K562 (cell line): Measurements from ENCODE around the gene ALOX12. TPM values are rescaled to one million over a fixed set of nuclear protein-coding genes. Genes with fewer than 3 reads are reported as not detected.

Experiments
- COPS2 ChIP-seq: fragments of 450-650 bp; conservative IDR thresholded peaks from 2 replicates; pipeline ENCODE4 v1.6.1; 2016; ENCODE audit warnings: mild to moderate bottlenecking, moderate library complexity
- DMBX1 ChIP-seq: fragments of 250-450 bp; sonication (Bioruptor Pico); IDR thresholded peaks from 2 replicates; pipeline ENCODE4 v1.8.0; 2022; ENCODE audit warnings: inconsistent platforms, mild to moderate bottlenecking, moderate library complexity, borderline replicate concordance
- ETV1 ChIP-seq: fragments of 450-650 bp; conservative IDR thresholded peaks from 2 replicates; pipeline ENCODE4 v1.6.1; 2016; ENCODE audit warnings: missing genetic modification characterization, control low read depth, low read depth, missing compliant biosample characterization
- GABPB1 ChIP-seq: sonication (generic); formaldehyde crosslinking; IDR thresholded peaks from 2 replicates; pipeline ENCODE4 v1.8.0; 2022; ENCODE audit warnings: mild to moderate bottlenecking, missing genetic modification reagents
- HLTF ChIP-seq: fragments of 450-650 bp; IDR thresholded peaks from 2 replicates; pipeline ENCODE4 v1.6.1; 2016
- MCM3 ChIP-seq: fragments of 450-650 bp; IDR thresholded peaks from 2 replicates; pipeline ENCODE4 v1.6.1; 2016
- MED1 ChIP-seq: sonication (generic); formaldehyde crosslinking; IDR thresholded peaks from 2 replicates; pipeline ENCODE4 v1.8.1; 2023; ENCODE audit warnings: missing genetic modification reagents, borderline replicate concordance
- NCOA2 ChIP-seq, 2 experiments: fragments of 450-650 bp; IDR thresholded peaks; 2 replicates each; pipeline ENCODE4 v1.6.1; 2018; ENCODE audit warnings: mild to moderate bottlenecking in 2 of 2, moderate library complexity in 1 of 2; ENCODE audit not compliant: partially characterized antibody in 2 of 2
- PHF8 ChIP-seq: fragments of 200-600 bp; sonication (generic); IDR thresholded peaks from 2 replicates; pipeline ENCODE4 v1.6.1; 2012; ENCODE audit warnings: mixed run types, mild to moderate bottlenecking, inconsistent platforms, low read length, moderate library complexity, borderline replicate concordance
- POLR2AphosphoS5 ChIP-seq: IDR thresholded peaks from 2 replicates; pipeline ENCODE4 v1.6.1; 2011; ENCODE audit warnings: mild to moderate bottlenecking, low read depth, low read length, moderate library complexity; ENCODE audit not compliant: control insufficient read depth, insufficient read depth
- SMARCA4 ChIP-seq: fragments of 450-650 bp; IDR thresholded peaks from 2 replicates; pipeline ENCODE4 v1.6.1; 2016
- SP1 ChIP-seq: sonication (generic); formaldehyde crosslinking; IDR thresholded peaks from 2 replicates; pipeline ENCODE4 v1.8.1; 2022; ENCODE audit warnings: mild to moderate bottlenecking, missing genetic modification reagents
- U2AF2 ChIP-seq: fragments of 200-400 bp; formaldehyde crosslinking; optimal IDR thresholded peaks from 2 replicates; pipeline ENCODE3; 2017; ENCODE audit warnings: low read depth, mild to moderate bottlenecking, low read length
- ZKSCAN8 ChIP-seq: fragments of 200-800 bp; sonication (Bioruptor generic); IDR thresholded peaks from 2 replicates; pipeline ENCODE4 v1.6.1; 2016; ENCODE audit warnings: missing genetic modification characterization, missing compliant biosample characterization
- ZNF165 ChIP-seq: fragments of 250-450 bp; sonication (Bioruptor Pico); IDR thresholded peaks from 2 replicates; pipeline ENCODE4 v1.4.0; 2020; ENCODE audit warnings: borderline replicate concordance
- ZNF3 ChIP-seq: fragments of 250-450 bp; sonication (Bioruptor Pico); IDR thresholded peaks from 2 replicates; pipeline ENCODE4 v1.5.0; 2021; ENCODE audit warnings: mild to moderate bottlenecking, moderate library complexity
- polyA plus RNA-seq, 8 experiments: library from polyadenylated mRNA; depleted of rRNA in 4 of 8; stranded (reverse) in 5 of 8; unstranded in 3 of 8; fragments of >200 nt; fragmentation: Nextera tagmentation in 2 of 8; fragmentation: Illumina TruSeq in 1 of 8; extraction: Ambion mirVana in 2 of 8; extraction: Trizol in 1 of 8; gene quantifications; 2 replicates each; pipeline versions ENCODE4 v1.2.1 to v1.2.3, GENCODE V29; 2011 to 2014; ENCODE audit warnings: inconsistent platforms in 1 of 8, missing spikeins in 1 of 8
- total RNA-seq, 7 experiments: library from RNA; depleted of rRNA in 6 of 7; stranded (reverse); fragments of >200 nt in 6 of 7; fragmentation: Illumina TruSeq in 2 of 7; extraction: Trizol in 2 of 7; gene quantifications; 2 replicates each; pipeline versions ENCODE4 v1.2.1 to v1.2.3, GENCODE V29; 2011 to 2021; ENCODE audit warnings: low replicate concordance in 1 of 7
- TF ChIP-seq, protein P1 (sequence below): fragments of 450-650 bp; IDR thresholded peaks from 2 replicates; pipeline ENCODE4 v1.6.1; 2016; ENCODE audit warnings: missing biosample characterization, missing genetic modification characterization
- TF ChIP-seq, protein P2 (sequence below): fragments of 450-650 bp; formaldehyde crosslinking; IDR thresholded peaks from 2 replicates; pipeline ENCODE4 v1.4.0; 2020; ENCODE audit warnings: mild to moderate bottlenecking, moderate library complexity
- TF ChIP-seq, protein P3 (sequence below), 2 experiments: fragments of 450-650 bp in 1 of 2; IDR thresholded peaks; 2 replicates each; pipeline ENCODE4 v1.6.1; 2011 to 2017; ENCODE audit warnings: low read depth in 2 of 2, antibody characterized with exemption in 1 of 2, borderline replicate concordance in 1 of 2, low read length in 1 of 2, mild to moderate bottlenecking in 1 of 2, mixed read lengths in 1 of 2; ENCODE audit not compliant: control insufficient read depth in 1 of 2
- TF ChIP-seq, protein P4 (sequence below), 2 experiments: fragments of 450-650 bp; IDR thresholded peaks; 2 replicates each; pipeline ENCODE4 v1.6.1; 2018; ENCODE audit warnings: mild to moderate bottlenecking in 2 of 2, low read depth in 1 of 2; ENCODE audit not compliant: partially characterized antibody in 2 of 2

The ALOX12 gene
- total and polyA plus RNA-seq, 9 of the 15 experiments (the other 6 are each of a cell fraction or from before 2014, with no cell fraction given) = 0.09 to 1.1 (median 0.47) TPM; not detected in 1

DNA sequence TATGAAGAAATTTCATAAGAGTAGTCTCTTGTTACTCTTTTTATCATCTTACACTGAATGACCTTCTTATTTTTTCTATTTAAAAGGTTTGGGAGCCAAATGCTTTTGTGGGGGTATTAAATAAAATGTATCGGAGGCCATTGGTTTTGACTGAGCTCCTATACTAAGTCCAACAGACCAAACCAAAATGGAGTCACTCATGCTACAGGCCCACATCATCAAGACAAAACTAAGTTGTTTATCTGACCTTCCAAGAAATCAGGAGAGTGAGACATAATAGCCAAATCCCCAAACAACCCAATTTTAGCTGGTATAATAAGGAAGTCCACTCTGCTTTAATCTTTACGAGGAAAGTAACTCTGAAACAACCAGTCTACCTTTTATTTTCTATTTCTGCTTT lies 48.1 kb upstream of the ALOX12 start (continued):
- TF ChIP-seq MED1 (no peak), COPS2 (no peak), GABPB1 (CRISPR knock-in tag) (no peak), POLR2AphosphoS5 (no peak), U2AF2 (no peak), SP1 (CRISPR knock-in tag) (no peak), NCOA2 (IDR thresholded peaks at IDR 0.05; ENCODE audit: partially characterized antibody in 2 of 2) (no peak), HLTF (no peak), ZKSCAN8 (CRISPR knock-in tag) (peak; percentile 80), SMARCA4 (no peak), ZNF3 (no peak), ZNF165 (CRISPR knock-in tag) (peak; percentile 79; the same call in 1 of the 2 replicates), ETV1 (tag) (no peak), DMBX1 (peak; percentile 99), MCM3 (no peak), PHF8 (no peak)
- TF ChIP-seq, protein P1, sequence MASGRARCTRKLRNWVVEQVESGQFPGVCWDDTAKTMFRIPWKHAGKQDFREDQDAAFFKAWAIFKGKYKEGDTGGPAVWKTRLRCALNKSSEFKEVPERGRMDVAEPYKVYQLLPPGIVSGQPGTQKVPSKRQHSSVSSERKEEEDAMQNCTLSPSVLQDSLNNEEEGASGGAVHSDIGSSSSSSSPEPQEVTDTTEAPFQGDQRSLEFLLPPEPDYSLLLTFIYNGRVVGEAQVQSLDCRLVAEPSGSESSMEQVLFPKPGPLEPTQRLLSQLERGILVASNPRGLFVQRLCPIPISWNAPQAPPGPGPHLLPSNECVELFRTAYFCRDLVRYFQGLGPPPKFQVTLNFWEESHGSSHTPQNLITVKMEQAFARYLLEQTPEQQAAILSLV (tag) = peak; percentile 50; the same call in 1 of the 2 replicates
- TF ChIP-seq, protein P2, sequence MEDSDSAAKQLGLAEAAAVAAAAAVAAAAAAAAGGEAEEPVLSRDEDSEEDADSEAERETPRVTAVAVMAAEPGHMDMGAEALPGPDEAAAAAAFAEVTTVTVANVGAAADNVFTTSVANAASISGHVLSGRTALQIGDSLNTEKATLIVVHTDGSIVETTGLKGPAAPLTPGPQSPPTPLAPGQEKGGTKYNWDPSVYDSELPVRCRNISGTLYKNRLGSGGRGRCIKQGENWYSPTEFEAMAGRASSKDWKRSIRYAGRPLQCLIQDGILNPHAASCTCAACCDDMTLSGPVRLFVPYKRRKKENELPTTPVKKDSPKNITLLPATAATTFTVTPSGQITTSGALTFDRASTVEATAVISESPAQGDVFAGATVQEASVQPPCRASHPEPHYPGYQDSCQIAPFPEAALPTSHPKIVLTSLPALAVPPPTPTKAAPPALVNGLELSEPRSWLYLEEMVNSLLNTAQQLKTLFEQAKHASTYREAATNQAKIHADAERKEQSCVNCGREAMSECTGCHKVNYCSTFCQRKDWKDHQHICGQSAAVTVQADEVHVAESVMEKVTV (CRISPR knock-in tag) = 0 out of 2 replicates have a peak, but pooled peaks have one; percentile 13
- TF ChIP-seq, protein P3, sequence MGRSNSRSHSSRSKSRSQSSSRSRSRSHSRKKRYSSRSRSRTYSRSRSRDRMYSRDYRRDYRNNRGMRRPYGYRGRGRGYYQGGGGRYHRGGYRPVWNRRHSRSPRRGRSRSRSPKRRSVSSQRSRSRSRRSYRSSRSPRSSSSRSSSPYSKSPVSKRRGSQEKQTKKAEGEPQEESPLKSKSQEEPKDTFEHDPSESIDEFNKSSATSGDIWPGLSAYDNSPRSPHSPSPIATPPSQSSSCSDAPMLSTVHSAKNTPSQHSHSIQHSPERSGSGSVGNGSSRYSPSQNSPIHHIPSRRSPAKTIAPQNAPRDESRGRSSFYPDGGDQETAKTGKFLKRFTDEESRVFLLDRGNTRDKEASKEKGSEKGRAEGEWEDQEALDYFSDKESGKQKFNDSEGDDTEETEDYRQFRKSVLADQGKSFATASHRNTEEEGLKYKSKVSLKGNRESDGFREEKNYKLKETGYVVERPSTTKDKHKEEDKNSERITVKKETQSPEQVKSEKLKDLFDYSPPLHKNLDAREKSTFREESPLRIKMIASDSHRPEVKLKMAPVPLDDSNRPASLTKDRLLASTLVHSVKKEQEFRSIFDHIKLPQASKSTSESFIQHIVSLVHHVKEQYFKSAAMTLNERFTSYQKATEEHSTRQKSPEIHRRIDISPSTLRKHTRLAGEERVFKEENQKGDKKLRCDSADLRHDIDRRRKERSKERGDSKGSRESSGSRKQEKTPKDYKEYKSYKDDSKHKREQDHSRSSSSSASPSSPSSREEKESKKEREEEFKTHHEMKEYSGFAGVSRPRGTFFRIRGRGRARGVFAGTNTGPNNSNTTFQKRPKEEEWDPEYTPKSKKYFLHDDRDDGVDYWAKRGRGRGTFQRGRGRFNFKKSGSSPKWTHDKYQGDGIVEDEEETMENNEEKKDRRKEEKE (IDR thresholded peaks at IDR 0.05; ENCODE audit: borderline replicate concordance in 1 of 2, control insufficient read depth in 1 of 2, low read depth in 2 of 2, low read length in 1 of 2) = no peak
- TF ChIP-seq, protein P4, sequence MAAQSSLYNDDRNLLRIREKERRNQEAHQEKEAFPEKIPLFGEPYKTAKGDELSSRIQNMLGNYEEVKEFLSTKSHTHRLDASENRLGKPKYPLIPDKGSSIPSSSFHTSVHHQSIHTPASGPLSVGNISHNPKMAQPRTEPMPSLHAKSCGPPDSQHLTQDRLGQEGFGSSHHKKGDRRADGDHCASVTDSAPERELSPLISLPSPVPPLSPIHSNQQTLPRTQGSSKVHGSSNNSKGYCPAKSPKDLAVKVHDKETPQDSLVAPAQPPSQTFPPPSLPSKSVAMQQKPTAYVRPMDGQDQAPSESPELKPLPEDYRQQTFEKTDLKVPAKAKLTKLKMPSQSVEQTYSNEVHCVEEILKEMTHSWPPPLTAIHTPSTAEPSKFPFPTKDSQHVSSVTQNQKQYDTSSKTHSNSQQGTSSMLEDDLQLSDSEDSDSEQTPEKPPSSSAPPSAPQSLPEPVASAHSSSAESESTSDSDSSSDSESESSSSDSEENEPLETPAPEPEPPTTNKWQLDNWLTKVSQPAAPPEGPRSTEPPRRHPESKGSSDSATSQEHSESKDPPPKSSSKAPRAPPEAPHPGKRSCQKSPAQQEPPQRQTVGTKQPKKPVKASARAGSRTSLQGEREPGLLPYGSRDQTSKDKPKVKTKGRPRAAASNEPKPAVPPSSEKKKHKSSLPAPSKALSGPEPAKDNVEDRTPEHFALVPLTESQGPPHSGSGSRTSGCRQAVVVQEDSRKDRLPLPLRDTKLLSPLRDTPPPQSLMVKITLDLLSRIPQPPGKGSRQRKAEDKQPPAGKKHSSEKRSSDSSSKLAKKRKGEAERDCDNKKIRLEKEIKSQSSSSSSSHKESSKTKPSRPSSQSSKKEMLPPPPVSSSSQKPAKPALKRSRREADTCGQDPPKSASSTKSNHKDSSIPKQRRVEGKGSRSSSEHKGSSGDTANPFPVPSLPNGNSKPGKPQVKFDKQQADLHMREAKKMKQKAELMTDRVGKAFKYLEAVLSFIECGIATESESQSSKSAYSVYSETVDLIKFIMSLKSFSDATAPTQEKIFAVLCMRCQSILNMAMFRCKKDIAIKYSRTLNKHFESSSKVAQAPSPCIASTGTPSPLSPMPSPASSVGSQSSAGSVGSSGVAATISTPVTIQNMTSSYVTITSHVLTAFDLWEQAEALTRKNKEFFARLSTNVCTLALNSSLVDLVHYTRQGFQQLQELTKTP (IDR thresholded peaks at IDR 0.05; ENCODE audit: low read depth in 1 of 2, partially characterized antibody in 2 of 2) = no peak
